Measurements from ENCODE around the gene TRIM54.
A peak's percentile ranks its signal among the peaks of the same experiment; 100 is the strongest.

The TRIM54 gene

GRCh38 chr2:27275211-27276150 lies 6.7 kb upstream of the TRIM54 start, which contains the start of gene DNAJC5G:
DNAJC5G (plus strand) TSS chr2:27275433; CDS start chr2:27276729, 1,296 bp downstream.
- H3K4me3 ChIP-seq (ENCODE audit: insufficient read length, low read depth): no peak within 1 kb of the TSS
- no peaks in the 10 kb centered on the region for H3K9me3 ChIP-seq (ENCODE audit: insufficient read depth, low read length)
- no peaks in the 10 kb centered on the region for H3K36me3 ChIP-seq (ENCODE audit: insufficient read depth, insufficient read length, low read length)
- no peak within 1 kb of the TSS for H3K9ac ChIP-seq (ENCODE audit: insufficient read length, low read depth)
- DNase-seq (ENCODE audit: low read depth, low spot score): no peak
- TF ChIP-seq SUZ12 (IDR thresholded peaks at IDR 0.05; ENCODE audit: extremely low read depth, insufficient read depth, insufficient read length): no peak
- TF ChIP-seq ZNF274 (IDR thresholded peaks at IDR 0.05; ENCODE audit: low read depth, low read length): no peak
- no peak for TF ChIP-seq YY1 (IDR thresholded peaks at IDR 0.05; ENCODE audit: insufficient read depth, insufficient read length)
- H3K4me1 ChIP-seq (ENCODE audit: insufficient read depth, insufficient read length): peaks cover 3% of the 10 kb centered on the region
- no peaks in the 10 kb centered on the region for H3K27me3 ChIP-seq (ENCODE audit: insufficient read depth, insufficient read length)

GRCh38 chr2:27278010-27278409 lies 4.2 kb upstream of the TRIM54 start:
- Histone ChIP-seq H3K27me3 (ENCODE audit: insufficient read depth, insufficient read length) (no peaks in the 10 kb centered on the region), H3K4me1 (ENCODE audit: insufficient read depth, insufficient read length) (peaks cover 9% of the 10 kb centered on the region), H3K9ac (ENCODE audit: insufficient read length, low read depth) (no peak overlapping the region), H3K9me3 (ENCODE audit: insufficient read depth, low read length) (no peaks in the 10 kb centered on the region), H3K36me3 (ENCODE audit: insufficient read depth, insufficient read length, low read length) (no peaks in the 10 kb centered on the region), H3K4me3 (ENCODE audit: insufficient read length, low read depth) (no peak overlapping the region)
- TF ChIP-seq ZNF274 (IDR thresholded peaks at IDR 0.05; ENCODE audit: low read depth, low read length): no peak
- no peak for TF ChIP-seq YY1 (IDR thresholded peaks at IDR 0.05; ENCODE audit: insufficient read depth, insufficient read length)
- TF ChIP-seq SUZ12 (IDR thresholded peaks at IDR 0.05; ENCODE audit: extremely low read depth, insufficient read depth, insufficient read length): no peak
- no peak for DNase-seq (ENCODE audit: low read depth, low spot score)

- Histone ChIP-seq H3K4me1 (ENCODE audit: insufficient read depth, insufficient read length) (peaks cover 6% of the 10 kb centered on the region), H3K27me3 (ENCODE audit: insufficient read depth, insufficient read length) (peaks cover 5% of the 10 kb centered on the region), H3K36me3 (ENCODE audit: insufficient read depth, insufficient read length, low read length) (no peaks in the 10 kb centered on the region), H3K9me3 (ENCODE audit: insufficient read depth, low read length) (no peaks in the 10 kb centered on the region), H3K4me3 (ENCODE audit: insufficient read length, low read depth) (no peak overlapping the region), H3K9ac (ENCODE audit: insufficient read length, low read depth) (no peak overlapping the region)
- TF ChIP-seq YY1 (IDR thresholded peaks at IDR 0.05; ENCODE audit: insufficient read depth, insufficient read length) (no peak), ZNF274 (IDR thresholded peaks at IDR 0.05; ENCODE audit: low read depth, low read length) (no peak), SUZ12 (IDR thresholded peaks at IDR 0.05; ENCODE audit: extremely low read depth, insufficient read depth, insufficient read length) (no peak)
- DNase-seq (ENCODE audit: low read depth, low spot score): no peak
Measured at GRCh38 chr2:27280826-27281225, 1.4 kb upstream of the TRIM54 start.

GRCh38 chr2:27281442-27281841 lies 787 bp upstream of the TRIM54 start:
- H3K27me3 ChIP-seq (ENCODE audit: insufficient read depth, insufficient read length): peaks cover 5% of the 10 kb centered on the region
- DNase-seq (ENCODE audit: low read depth, low spot score): no peak
- no peaks in the 10 kb centered on the region for H3K36me3 ChIP-seq (ENCODE audit: insufficient read depth, insufficient read length, low read length)
- H3K4me3 ChIP-seq (ENCODE audit: insufficient read length, low read depth): no peak overlapping the region
- H3K9ac ChIP-seq (ENCODE audit: insufficient read length, low read depth): no peak overlapping the region
- H3K9me3 ChIP-seq (ENCODE audit: insufficient read depth, low read length): no peaks in the 10 kb centered on the region
- TF ChIP-seq ZNF274 (IDR thresholded peaks at IDR 0.05; ENCODE audit: low read depth, low read length) (no peak), SUZ12 (IDR thresholded peaks at IDR 0.05; ENCODE audit: extremely low read depth, insufficient read depth, insufficient read length) (no peak), YY1 (IDR thresholded peaks at IDR 0.05; ENCODE audit: insufficient read depth, insufficient read length) (no peak)
- peaks cover 6% of the 10 kb centered on the region for H3K4me1 ChIP-seq (ENCODE audit: insufficient read depth, insufficient read length)

- DNase-seq (ENCODE audit: low read depth, low spot score): no peak
- TF ChIP-seq ZNF274 (IDR thresholded peaks at IDR 0.05; ENCODE audit: low read depth, low read length): no peak
- TF ChIP-seq YY1 (IDR thresholded peaks at IDR 0.05; ENCODE audit: insufficient read depth, insufficient read length): no peak
- no peak for TF ChIP-seq SUZ12 (IDR thresholded peaks at IDR 0.05; ENCODE audit: extremely low read depth, insufficient read depth, insufficient read length)
- H3K4me3 ChIP-seq (ENCODE audit: insufficient read length, low read depth): peak overlapping the region; percentile 29
- no peaks in the 10 kb centered on the region for H3K36me3 ChIP-seq (ENCODE audit: insufficient read depth, insufficient read length, low read length)
- H3K4me1 ChIP-seq (ENCODE audit: insufficient read depth, insufficient read length): peaks cover 6% of the 10 kb centered on the region
- peak overlapping the region; percentile 59 for H3K9ac ChIP-seq (ENCODE audit: insufficient read length, low read depth)
- peaks cover 5% of the 10 kb centered on the region for H3K27me3 ChIP-seq (ENCODE audit: insufficient read depth, insufficient read length)
- no peaks in the 10 kb centered on the region for H3K9me3 ChIP-seq (ENCODE audit: insufficient read depth, low read length)
Measured at GRCh38 chr2:27282892-27283291, 663 bp downstream of the TRIM54 start.

- no peak overlapping the region for H3K9ac ChIP-seq (ENCODE audit: insufficient read length, low read depth)
- no peak overlapping the region for H3K4me3 ChIP-seq (ENCODE audit: insufficient read length, low read depth)
- H3K27me3 ChIP-seq (ENCODE audit: insufficient read depth, insufficient read length): peaks cover 5% of the 10 kb centered on the region
- H3K9me3 ChIP-seq (ENCODE audit: insufficient read depth, low read length): no peaks in the 10 kb centered on the region
- TF ChIP-seq YY1 (IDR thresholded peaks at IDR 0.05; ENCODE audit: insufficient read depth, insufficient read length) (no peak), ZNF274 (IDR thresholded peaks at IDR 0.05; ENCODE audit: low read depth, low read length) (no peak), SUZ12 (IDR thresholded peaks at IDR 0.05; ENCODE audit: extremely low read depth, insufficient read depth, insufficient read length) (no peak)
- H3K36me3 ChIP-seq (ENCODE audit: insufficient read depth, insufficient read length, low read length): no peaks in the 10 kb centered on the region
- H3K4me1 ChIP-seq (ENCODE audit: insufficient read depth, insufficient read length): peaks cover 6% of the 10 kb centered on the region
- DNase-seq (ENCODE audit: low read depth, low spot score): no peak
Measured at GRCh38 chr2:27284996-27285395, 2.8 kb downstream of the TRIM54 start.

GRCh38 chr2:27285481-27285880 lies 3.3 kb downstream of the TRIM54 start:
- no peak for DNase-seq (ENCODE audit: low read depth, low spot score)
- Histone ChIP-seq H3K9me3 (ENCODE audit: insufficient read depth, low read length) (no peaks in the 10 kb centered on the region), H3K9ac (ENCODE audit: insufficient read length, low read depth) (no peak overlapping the region), H3K36me3 (ENCODE audit: insufficient read depth, insufficient read length, low read length) (no peaks in the 10 kb centered on the region), H3K27me3 (ENCODE audit: insufficient read depth, insufficient read length) (peaks cover 5% of the 10 kb centered on the region), H3K4me3 (ENCODE audit: insufficient read length, low read depth) (no peak overlapping the region), H3K4me1 (ENCODE audit: insufficient read depth, insufficient read length) (peaks cover 6% of the 10 kb centered on the region)
- TF ChIP-seq ZNF274 (IDR thresholded peaks at IDR 0.05; ENCODE audit: low read depth, low read length) (no peak), YY1 (IDR thresholded peaks at IDR 0.05; ENCODE audit: insufficient read depth, insufficient read length) (no peak), SUZ12 (IDR thresholded peaks at IDR 0.05; ENCODE audit: extremely low read depth, insufficient read depth, insufficient read length) (no peak)

All from NT2/D1 (cell line).